ENCODE measurements around the gene NUDT12.
A peak's percentile ranks its signal among the peaks of the same experiment; 100 is the strongest.

NUDT12 gene

DNA sequence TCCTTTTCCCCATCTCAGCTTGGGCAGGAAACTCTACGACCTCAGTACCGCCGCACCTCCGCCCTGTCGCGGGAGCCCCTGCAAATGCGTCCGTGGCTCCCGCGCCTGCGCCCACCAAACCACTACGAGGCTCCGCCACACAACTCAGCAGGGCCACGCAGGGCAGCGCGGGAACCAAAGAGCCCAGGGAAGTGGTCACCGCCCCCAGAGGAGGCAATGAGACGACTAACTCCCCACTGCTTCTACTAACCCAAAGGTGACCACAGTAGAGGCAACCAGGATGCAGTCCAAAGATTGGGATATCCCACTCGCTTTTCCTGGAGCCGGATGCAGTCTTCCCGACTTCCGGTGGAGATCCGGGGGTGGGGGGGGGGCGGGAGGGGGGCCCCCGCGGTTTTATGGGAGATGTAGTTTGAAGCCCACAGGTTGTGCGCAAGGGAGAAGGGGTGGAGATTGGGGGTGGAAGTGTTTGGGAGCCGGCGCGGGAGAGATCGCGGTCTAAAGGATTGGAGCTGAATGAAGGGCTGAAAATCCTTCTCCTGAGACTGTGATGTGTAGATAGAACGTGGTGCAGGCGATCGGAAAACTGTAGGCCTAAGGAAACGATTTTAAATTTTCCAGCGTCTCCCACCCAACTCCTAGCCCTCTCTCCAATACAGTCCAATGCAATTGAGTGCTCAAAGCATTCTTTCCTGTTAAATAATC lies at the start of gene NUDT12:
Gene NUDT12, minus strand, starts transcription at position 337 of the 705 bp plus-strand sequence. CDS start 2,541 bp downstream, outside the sequence.
- no peak for DNase-seq (ENCODE audit: low read depth, low spot score)

DNA sequence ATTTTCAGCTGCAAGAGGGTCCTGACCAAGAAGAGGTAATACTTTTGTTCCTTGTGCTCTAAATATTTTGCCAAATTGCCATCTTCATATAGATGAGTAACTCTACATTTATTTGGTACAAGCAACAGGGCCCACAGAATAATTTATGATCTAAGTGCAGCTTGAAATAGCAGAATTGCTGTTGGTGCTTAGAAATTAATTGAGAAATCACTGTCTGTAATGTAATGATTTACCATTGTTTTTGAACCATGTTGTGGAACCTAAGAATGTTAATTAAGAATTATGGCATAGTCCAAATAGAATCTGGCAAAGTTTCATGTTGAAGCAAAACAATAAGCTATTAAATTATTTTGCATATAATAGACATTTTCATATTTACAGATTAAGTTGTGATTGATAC lies 44.8 kb upstream of the NUDT12 start:
- DNase-seq (ENCODE audit: low read depth, low spot score) = no peak

DNA sequence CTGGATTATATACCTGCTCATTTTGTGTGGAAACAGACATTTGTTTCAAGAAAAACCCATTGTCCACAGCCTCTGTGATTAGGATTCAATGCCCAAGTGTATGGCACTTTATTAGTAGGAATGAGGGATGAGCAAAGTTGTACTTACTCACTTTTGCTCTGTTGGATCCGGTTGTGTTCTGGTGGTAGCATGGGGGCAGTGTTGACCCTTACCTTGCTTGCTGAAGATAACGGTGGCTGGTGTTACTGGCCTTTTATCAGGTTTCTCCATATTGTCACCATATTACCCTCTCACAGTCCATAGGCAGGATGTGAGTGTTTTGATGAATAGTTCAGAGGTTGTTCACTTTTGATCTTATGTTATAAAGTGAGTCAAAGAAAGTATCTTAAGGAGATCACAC lies 42.7 kb upstream of the NUDT12 start:
- no peak for DNase-seq (ENCODE audit: low read depth, low spot score)

DNA sequence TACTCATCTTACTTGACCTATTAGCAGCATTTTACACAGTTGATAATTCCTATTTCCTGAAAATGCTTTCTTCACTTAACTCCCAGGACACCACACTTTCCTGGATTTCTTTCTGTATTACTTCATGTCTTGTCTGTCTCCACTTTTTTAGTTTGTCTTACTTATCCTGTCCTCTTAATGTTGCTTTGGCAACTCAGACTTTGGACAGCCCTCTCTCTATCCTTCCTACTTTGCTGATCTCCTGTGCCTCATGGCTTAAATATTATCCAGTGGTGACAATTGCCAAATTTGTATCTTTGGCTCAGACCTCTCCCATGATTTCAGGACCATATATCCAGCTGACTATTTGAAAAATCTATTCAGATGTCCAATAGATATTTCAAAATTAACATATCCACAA lies 39.8 kb upstream of the NUDT12 start:
- no peak for DNase-seq (ENCODE audit: low read depth, low spot score)

DNA sequence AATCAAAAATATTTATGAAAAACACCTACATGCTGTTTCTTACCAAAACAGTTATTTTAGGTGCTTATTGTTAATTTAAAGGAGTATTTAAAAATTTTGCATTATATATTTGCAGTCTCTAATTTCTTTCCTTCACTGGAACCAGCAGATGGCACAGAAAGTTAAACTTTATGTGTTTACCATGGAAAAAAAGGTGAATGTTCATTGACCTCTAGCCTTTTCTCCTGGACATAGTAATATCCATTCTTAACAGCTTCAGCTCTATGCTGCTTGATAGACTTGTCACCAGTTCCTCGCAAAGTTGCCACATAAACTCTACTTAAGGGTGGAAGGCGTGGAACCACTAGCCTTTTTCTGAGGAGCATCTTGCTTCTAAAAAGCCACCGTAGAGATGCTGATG lies 38.7 kb upstream of the NUDT12 start:
- no peak for DNase-seq (ENCODE audit: low read depth, low spot score)

DNA sequence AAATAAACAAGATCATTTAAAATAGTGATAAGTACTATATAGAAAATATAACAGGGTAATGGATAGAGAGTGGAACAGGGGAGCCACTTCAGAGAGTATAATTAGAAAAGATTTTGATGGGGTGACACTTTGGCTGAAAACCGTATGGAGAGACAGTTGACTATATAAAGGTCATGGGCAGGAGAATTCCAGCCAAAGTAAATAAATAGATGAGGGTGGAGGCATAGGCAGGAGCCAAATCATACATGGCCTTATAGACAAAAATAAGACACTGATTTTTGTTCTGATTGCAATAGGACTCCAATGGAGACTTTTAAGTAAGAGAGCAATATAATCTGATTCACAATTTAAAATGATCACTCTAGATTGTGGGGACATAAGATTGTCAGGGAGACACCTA lies 37.5 kb upstream of the NUDT12 start:
- DNase-seq (ENCODE audit: low read depth, low spot score) = no peak

DNA sequence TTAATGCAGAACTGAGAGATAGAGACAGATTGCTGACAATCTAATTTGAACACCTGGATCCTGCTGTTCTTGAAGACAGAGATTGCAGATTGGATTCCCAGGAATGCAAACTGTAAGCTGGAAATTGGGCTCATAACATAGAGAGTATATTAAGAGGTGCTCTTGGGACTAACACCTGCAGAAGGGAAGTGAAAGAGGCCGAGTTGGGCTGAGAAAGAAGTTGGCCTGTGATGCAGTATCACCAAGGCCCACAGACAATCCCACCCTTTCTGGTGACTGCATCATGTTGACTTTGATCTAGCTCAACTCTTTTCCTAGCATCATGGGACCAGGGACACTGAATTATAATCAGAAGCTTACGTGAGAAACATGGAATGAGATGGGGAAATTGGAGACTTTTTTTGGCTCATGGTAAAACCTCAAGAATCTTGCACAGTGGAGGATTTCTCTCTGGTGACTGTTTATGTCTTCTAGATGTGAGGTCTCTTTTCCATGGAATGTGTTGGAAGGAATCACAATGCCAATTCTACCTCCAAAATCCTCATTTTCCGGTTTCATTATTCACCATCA lies 36.5 kb upstream of the NUDT12 start:
- no peak for DNase-seq (ENCODE audit: low read depth, low spot score)

DNA sequence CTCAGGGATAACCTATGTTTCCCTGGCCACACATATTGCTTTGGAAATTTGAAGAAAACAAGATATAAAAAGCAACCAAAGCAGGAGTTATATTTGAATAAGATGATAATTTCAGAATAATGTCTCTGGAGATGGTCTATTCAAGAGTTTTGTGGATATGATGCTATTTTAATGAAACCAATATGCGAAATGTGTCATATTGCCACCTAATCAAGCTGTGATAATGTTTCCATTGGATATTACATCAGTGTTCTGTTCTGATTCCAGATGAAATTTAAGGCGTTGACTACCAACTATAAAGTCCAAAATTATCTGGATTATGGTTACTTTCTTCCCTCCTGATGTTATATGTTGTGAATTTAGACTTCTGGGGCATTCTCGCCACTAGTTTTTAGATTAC lies 27.6 kb upstream of the NUDT12 start:
- DNase-seq (ENCODE audit: low read depth, low spot score) = no peak

DNA sequence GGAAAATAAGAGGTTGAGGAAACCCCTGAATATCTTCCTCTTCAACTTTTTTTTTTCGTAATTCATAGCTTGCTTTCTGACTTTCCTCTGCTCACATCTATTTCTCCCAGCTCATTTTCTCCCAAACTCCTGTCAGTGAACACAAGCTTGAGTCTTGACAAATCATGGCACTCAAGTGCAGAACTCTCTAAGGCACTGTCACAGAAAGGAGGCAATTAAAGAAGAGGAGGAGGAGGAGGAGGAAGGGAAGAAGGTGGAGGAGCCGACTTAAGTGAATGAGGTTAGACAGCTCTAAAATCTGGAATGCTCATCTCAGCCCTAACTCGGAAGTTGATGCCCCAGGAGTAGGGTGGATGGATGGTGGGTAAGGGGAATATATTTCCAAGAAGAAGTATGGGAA lies 27.2 kb upstream of the NUDT12 start:
- DNase-seq (ENCODE audit: low read depth, low spot score) = no peak

DNA sequence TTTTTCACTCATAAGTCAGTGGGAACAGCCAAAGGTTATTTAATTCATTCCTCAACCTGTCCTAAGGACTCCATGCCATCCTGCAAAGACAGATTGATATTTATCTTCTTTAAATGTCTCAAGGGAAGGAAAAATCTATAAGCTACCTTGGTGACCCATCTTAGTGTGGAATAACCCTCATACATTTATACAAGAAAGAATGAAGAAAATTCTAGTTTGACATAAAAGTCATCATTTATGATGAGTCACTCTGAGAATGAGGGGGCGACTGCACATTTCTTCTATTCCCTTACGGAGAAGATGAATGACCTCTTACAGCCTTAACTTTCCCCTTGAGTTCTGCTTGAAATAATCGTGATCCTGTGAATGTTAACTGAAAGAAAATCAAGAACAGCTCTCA lies 26.8 kb upstream of the NUDT12 start:
- no peak for DNase-seq (ENCODE audit: low read depth, low spot score)

DNA sequence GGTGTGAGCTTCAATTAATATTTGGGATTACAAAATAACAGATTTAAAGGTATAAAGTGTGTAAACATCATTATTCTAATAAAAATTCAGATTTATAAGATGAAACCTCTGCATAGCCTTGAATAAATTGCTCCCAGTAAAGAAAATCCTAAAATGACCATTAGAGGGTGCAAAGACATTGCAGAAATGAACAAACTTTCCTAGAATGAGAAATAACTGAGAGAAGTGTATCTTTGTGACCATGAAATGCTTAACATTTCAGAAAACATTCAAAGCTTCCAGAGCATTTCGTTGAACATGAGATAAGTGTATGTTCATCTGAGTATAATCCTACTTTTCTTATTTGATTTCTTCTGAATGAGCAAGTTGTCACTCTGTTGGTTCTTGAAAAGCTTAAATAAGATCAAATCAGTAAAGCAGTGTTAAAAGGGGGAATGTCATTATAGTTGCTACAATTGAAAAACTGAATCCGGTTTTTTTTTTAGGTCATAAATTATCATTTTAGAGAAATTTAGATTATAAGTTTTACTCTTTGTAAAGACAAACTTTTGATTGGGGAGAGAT lies 24.7 kb upstream of the NUDT12 start:
- no peak for DNase-seq (ENCODE audit: low read depth, low spot score)

DNA sequence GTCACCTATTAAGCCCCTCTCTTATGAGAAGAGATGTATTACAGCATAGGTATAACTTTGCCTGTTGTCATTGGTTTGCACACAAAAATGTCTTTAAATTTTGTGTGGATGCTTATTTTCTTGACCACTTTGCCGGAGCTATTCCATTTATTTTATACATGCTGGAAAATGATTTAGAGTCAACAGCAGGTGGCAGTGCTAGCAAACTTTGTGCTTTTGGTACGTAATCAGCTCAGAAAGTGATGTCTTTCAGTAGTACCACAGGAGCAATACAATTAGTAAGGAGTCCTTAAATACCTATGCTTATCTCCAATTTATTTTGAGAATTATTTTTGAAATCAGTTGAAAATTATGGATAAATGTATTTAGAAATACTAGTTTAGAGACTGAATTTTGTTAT lies 19.8 kb upstream of the NUDT12 start:
- DNase-seq (ENCODE audit: low read depth, low spot score) = peak; percentile 20

DNA sequence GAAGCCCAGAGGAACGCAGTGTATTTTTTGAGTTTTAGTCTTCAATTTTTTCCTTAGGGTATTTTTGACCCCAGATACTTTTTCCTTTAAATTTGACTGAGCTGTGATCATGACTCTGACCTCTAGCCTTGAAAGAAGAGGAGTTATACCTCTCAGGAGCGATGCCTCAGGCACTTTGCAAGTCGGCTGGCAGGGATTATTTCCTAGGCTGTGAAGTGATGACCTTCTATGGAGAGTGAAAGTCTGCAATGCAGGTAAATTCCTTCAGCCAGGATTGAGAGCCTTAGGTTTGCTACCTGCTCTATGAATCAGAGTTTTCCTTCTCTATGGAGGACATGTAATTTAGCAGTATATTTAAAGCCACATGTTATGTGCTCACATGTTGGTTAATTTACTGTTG lies 10.8 kb upstream of the NUDT12 start:
- DNase-seq (ENCODE audit: low read depth, low spot score) = no peak

DNA sequence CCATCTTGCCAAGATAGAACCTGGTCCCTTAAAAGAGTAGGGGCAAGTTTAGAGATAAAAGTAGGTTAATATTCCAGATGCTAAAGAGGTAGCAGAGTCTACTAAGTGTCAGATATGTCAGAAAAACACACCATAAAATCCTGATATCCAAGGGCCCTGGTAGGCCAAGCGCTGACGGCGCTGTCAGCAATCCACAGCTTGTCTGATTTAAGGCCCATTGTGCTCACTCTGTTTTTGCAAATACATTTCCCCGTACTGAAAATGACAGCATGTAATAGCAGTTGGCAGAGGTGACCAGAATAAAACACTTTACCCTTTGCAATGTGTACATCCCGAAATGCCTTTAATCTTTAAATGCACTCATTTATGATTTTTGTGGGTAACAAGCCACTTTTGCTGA lies 9.9 kb upstream of the NUDT12 start:
- DNase-seq (ENCODE audit: low read depth, low spot score) = no peak

DNA sequence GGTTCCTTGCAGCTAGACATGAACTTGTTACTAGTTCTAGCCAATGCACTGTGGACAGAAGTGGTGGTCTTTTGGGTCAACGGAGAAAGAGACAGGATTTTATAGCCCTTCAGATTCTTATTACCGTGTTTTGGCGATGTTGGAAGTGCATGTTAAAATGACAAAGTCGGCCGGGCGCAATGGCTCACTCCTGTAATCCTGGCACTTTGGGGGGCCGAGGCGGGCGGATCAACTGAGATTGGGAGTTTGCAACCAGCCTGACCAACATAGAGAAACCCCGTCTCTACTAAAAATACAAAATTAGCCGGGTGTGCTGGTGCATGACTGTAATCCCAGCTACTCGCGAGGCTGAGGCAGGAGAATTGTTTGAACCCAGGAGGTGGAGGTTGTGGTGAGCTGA lies 9.1 kb upstream of the NUDT12 start:
- DNase-seq (ENCODE audit: low read depth, low spot score) = no peak

DNA sequence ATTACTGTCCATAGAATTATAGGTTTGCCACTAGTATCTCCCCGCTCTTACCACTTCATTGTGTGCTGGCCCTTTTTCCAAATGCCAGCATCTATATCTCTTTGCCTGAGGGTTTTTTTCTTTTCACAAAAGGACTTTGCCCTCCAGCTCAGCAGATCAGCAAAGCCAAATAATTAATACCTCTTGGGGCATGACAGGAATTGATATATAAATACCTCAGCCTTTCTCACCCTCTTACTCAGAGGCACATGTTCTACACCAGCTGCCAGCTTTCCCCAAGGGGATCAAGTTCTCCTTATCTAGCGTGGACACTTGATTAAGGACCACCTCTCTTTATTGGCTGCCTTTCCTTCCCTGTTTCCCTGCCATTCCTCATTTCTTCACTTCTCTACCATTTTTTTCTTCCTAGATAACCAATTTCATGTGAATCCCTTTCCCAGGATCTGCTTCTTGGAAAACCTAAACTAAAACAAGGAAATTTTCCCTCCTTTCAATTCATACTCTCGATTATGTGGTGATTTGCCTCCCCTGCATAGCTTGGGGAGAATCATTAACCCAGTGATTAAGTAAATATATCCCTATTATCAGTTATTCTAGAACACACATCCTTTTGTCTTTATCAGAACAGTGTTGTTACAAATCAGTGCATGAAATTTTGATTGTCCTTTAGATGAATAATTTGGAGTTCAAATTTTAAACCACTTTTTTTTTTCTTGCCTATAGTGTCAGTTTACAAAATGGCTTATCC lies 6.9 kb upstream of the NUDT12 start:
- no peak for DNase-seq (ENCODE audit: low read depth, low spot score)

DNA sequence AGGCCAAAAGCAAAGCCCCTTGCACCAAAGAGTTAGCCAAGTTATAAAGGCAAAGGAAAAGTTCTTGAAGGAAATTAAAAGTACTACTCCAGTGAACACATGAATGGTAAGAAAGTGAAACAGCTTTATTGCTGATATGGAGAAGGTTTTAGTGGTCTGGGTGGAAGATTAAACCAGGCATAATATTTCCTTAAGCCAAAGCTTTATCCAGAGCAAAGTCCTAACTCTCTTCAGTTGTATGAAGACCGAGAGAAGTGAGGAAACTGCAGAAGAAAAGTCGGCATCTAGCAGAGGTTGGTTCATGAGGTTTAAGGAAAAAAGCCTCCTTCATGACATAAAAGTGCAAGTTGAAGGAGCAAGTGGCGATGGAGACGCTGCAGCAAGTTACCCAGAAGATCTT lies 3.1 kb upstream of the NUDT12 start:
- no peak for DNase-seq (ENCODE audit: low read depth, low spot score)

DNA sequence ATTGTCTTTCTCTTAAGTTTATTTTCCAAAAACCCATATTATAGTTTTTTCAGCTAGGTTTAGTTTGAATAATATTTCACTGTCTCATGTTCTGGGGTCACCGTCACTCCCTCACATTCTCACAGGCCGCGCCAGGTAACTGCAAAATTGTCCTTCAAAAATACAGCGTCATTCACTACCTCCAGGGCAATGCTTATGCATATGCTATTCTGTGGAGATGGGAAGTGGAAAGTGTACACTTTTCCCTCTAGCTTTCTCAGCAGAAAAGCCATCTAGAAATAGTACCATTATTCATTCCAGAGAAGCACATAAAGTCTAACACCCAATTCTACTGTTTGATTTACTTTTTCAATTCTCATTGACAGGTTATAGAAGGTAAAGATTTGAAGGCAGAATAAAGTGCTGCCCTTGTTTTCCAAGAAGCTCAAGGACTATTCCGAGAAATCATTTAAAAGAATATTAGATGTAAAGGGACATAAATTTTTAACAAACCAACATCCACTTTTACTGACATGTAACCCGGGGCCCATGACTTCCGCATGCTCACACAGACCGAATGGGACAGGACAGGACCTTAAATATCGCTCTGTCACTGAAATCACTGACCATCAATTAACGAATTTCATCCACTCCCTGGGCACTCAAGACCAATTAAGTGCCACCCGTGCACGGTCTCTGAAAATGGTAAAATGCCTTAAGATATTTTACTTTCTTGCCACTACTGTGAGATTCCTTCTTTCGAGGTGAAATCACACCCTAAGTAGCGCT lies 720 bp downstream of the NUDT12 start:
- no peak for DNase-seq (ENCODE audit: low read depth, low spot score)

DNA sequence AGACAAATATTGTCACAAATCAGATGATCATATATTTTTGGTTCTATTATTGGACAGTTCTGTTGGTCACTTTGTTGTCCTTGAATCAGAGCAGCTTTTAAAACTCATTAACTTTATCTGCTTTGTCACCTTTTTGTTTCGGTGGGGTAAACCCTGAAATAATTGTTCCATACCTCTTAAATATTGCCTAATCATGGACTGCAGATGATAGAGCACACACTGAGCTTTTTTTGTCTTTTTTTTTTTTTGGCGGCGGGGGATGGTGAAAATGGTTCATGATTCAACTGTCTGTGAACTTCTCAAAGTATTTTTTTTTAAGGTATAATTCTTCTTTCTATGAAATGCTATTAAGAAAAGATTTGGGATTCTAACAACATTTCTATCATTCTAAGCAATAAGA lies 1.8 kb downstream of the NUDT12 start:
- no peak for DNase-seq (ENCODE audit: low read depth, low spot score)

DNA sequence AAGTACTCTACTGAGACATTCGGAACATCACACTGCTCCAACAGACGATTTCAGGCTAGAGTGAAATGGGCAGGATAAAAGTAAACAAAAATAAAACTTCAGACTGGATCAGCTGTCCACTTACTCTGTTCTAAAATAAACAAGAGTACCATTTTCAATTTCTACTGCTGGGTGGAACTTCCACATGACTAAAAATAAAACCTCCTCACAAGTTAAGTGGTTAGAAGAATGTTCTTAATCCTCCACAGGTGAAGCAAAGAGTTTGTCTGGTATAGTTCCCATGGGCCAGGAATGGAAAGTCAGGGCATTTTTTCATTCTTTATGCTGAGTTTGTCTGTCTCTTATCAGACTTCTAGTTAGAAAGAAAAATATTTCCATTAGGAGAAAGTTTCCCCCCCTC lies 15.7 kb downstream of the NUDT12 start:
- DNase-seq (ENCODE audit: low read depth, low spot score) = no peak

DNA sequence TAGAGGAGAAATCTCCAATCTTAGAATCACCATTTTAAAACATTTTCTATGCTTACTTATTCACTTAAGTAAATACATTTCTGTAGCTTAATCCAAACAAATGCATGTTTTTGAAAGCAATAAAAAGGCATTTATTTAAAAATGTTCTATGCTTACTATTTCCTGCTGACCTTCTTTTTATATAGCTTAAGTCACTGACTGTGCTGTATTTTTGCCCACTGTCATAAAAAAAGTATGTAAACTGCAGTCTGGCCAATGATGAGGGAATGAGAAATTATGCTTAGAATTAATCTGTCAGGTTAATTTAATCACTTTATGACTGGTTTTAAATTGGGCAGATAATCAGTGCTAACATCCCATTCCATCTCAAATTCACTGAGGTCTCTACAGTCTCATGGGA lies 20.1 kb downstream of the NUDT12 start:
- DNase-seq (ENCODE audit: low read depth, low spot score) = no peak

DNA sequence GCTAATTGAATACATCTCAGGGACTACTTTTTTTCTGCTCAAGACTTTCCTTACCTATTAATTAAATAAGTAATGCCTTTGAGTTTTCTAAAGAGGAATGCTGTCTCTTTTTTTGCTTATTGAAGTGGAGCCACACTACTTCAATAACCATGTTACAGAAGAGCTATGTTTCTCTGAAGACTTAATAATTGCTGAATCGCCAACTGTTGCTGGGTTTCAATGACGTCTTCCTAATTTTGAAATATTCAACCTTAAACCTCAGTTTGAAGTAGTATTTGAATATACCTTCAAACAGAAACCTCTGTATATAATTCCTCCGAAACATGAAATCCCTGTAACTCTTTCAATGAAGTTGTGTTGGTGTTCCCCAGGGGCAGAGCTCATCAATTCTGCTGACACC lies 21.0 kb downstream of the NUDT12 start:
- no peak for DNase-seq (ENCODE audit: low read depth, low spot score)

Measured in brain pericyte (primary cell).